CD4-positive, alpha-beta T cell treated with Interleukin-17A for 4 hours (primary cell): ENCODE data around the gene FAM193A.
"Not testable (repeated sequence)": the region's sequence is repeated elsewhere in the genome, so short reads cannot be mapped to it uniquely, and the experiment has no call there.

Experiments
- DNase-seq: peaks from one replicate; pipeline ENCODE4 v3.0.0-alpha.2; 2020; ENCODE audit warnings: mixed read lengths

FAM193A gene, protein sequence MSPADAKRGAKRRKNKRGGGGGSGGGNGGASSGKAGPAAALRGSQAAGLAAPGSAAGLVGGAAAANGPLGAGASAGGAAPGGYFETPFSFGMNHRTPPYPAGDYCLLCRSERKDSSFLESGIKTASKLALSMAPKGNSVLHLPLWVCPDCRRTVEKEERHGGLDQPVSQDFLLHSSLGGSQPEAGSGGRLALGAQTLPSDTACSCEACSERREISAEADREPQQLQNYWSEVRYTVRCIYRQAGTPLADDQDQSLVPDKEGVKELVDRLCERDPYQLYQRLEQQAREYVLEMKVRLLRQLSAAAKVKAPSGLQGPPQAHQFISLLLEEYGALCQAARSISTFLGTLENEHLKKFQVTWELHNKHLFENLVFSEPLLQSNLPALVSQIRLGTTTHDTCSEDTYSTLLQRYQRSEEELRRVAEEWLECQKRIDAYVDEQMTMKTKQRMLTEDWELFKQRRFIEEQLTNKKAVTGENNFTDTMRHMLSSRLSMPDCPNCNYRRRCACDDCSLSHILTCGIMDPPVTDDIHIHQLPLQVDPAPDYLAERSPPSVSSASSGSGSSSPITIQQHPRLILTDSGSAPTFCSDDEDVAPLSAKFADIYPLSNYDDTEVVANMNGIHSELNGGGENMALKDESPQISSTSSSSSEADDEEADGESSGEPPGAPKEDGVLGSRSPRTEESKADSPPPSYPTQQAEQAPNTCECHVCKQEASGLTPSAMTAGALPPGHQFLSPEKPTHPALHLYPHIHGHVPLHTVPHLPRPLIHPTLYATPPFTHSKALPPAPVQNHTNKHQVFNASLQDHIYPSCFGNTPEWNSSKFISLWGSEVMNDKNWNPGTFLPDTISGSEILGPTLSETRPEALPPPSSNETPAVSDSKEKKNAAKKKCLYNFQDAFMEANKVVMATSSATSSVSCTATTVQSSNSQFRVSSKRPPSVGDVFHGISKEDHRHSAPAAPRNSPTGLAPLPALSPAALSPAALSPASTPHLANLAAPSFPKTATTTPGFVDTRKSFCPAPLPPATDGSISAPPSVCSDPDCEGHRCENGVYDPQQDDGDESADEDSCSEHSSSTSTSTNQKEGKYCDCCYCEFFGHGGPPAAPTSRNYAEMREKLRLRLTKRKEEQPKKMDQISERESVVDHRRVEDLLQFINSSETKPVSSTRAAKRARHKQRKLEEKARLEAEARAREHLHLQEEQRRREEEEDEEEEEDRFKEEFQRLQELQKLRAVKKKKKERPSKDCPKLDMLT (N-terminal part only)

DNA sequence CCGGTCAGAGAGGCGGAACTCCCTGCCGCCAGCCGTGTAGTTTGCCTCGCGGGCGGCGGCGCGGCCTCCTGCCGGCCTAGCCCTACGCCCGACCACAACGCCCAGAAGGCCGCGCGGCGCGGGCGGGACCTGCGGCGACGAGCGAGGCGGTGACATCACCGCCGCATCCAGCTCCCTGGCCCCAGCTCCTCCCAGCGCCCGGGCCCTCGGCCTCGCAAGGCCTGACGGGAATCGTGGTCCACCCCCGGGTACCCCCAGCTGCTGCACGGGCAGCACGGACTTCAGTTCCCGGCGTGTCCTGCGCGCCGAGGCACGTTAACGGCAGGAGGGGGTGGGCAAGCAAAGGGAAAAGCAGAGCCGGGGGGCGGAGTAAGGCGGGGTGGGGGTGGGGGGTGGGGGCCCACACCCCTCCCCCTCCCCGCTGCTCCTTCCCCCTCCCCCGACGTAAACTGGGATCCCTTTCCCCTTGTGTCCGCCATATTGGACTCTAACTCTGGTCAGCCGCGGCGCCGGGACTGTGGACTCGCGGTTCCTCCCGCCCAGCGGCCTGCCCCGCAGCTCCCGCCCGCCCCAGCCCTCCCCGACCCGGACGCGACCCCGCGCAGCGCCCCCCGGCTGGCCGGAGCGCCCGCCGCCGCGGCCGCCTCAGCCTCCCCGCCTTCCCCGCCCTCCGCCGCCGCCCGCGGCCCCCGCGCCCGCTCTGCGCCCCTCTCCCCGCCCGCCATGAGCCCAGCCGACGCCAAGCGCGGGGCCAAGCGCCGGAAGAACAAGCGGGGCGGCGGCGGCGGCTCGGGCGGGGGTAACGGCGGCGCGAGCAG lies at the start of gene FAM193A:
FAM193A (plus strand) TSS at position 455 of the 818 bp plus-strand sequence; CDS start at position 724, 269 bp downstream.
- DNase-seq = peak; percentile 98

DNA sequence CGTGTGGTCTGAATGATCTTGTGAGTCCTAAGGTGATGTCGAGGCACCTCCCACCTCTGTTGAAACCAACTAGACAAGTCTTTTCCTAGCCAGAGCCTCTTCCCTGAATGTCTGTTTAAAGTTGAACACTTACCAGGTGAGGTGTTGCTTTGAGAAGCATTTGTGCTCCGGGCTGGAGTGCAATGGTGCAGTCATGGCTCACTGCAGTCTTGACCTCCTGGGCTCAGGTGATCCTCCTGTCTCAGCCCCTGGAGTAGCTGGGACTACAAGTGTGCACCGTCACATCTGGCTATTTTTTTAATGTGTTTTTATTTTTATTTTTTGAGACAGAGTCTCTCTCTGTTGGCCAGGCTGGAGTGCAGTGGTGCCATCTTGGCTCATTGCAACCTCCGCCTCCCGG lies 49.5 kb upstream of the FAM193A start:
- no peak for DNase-seq

DNA sequence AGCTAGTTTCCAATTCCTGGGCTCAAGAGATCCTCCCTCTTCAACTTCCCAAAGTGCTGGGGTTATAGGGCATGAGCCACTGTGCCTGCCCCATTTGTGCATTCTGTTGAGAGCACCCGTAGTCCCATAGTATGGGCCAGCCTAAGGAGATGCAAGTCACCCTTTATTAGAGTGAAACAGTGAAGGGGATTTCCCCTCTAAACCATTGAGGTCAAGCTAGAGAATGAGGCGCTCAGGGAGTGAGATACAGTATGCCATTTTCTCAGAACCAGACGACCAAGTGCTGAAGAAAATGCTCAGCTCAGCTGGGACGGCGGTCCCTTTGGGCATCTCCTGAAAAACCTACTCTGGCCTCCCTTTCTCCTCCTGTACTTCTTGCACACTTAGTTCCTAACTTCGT lies 48.8 kb upstream of the FAM193A start:
- no peak for DNase-seq

GRCh38 chr4:2489081-2489805 lies 47.2 kb upstream of the FAM193A start:
- DNase-seq = no peak

DNA sequence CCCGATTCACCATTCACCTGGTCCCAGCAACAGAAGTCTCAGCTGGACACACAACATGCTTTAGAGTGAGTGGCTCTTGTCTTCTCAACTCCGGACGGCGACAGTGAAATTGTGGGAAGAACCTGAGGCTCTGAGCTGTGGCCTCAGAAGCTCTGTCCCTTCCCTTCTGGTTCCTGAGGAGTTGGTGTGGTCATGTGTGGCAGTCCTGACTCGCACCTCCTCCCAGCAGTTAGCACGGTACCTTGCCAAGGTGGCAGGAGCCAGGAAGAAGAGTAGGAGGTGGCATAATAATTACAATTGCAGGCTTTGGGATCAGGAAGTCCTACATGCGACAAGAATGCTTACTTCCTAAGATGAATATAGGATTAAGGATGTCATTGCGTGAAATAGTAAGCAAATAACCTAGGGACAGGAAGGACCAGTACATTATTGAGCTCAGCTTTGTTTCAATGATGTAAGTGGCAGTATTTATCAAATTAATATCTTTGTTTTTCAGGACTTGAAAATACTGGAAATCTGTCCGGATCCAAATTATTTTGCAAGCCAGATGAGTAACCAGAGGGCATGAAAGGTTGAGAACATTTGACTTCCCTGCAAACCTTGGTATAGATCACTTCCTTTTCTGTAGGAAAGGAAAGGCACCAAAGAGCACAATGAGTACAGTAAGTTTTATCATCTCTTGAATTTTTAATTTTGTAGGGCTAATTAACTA lies 46.5 kb upstream of the FAM193A start:
- no peak for DNase-seq

DNA sequence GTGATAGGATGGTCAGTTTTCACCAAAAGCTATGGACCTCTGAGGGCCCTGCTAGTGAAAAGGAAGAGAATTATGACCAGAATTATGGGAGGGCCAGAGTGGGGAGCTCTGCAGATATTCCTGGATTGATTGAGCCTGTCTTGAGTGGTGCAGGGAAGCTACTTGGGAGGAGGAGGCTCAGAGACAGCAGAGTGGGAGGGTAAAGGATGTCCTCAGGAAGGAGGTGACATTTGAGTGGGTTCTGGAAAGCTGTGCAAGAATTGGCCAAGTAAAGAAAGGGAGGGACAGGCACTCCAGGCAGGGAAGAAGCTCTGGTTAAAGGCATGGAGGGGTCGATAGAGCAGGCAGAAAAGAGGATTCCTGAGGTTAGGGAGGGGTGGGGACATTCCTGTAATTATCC lies 43.5 kb upstream of the FAM193A start:
- DNase-seq = no peak

DNA sequence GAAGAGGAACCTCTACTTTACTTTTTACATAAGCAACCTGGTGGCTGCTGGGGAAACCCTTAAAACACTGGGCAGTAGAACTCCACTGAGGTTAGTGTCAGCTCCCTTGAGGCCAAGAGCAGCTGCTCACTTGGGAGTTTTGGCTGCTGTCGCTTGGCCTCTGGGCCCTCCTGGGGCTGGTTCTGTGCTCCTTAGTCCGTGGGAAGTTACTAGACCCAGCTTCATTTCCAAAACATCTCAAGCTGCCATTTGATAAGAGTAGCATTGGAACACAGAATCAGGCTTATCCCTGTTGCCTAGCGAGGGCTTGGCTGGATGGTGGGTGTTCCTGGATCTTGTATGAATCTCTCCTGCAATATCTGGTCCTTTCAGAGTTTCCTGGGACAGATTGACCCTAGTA lies 41.5 kb upstream of the FAM193A start:
- no peak for DNase-seq

GRCh38 chr4:2497324-2497723 lies 39.1 kb upstream of the FAM193A start:
- DNase-seq = no peak

- no peak for DNase-seq
Observed at GRCh38 chr4:2497931-2498330, 38.5 kb upstream of the FAM193A start.

GRCh38 chr4:2500547-2500946 lies 35.9 kb upstream of the FAM193A start:
- DNase-seq = no peak

GRCh38 chr4:2501034-2501594 lies 35.3 kb upstream of the FAM193A start:
- DNase-seq = no peak

- no peak for DNase-seq
Observed at GRCh38 chr4:2503809-2504208, 32.6 kb upstream of the FAM193A start.

GRCh38 chr4:2507259-2507658 lies 29.2 kb upstream of the FAM193A start:
- DNase-seq = no peak

DNA sequence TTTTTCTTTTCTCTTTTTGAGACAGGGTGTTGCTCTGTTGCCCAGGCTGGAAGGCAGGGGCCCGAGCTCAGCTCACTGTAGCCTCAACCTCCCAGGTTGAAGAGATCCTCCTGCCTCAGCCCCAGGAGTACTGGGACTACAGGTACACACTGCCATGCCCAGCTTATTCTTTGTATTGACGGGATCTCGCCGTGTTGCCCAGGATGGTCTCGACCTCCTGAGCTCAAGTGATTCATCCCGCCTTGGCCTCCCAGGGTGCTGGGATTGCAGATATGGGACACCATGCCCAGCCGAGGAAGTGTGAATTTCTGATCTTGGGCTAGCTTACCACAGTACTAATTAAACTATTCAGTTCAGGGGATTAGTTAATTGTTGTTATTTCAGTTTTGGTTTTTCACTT lies 28.6 kb upstream of the FAM193A start:
- DNase-seq = no peak

- no peak for DNase-seq
Observed at GRCh38 chr4:2510351-2511259, 25.8 kb upstream of the FAM193A start.

GRCh38 chr4:2511645-2512131 lies 24.8 kb upstream of the FAM193A start:
- DNase-seq = no peak

DNA sequence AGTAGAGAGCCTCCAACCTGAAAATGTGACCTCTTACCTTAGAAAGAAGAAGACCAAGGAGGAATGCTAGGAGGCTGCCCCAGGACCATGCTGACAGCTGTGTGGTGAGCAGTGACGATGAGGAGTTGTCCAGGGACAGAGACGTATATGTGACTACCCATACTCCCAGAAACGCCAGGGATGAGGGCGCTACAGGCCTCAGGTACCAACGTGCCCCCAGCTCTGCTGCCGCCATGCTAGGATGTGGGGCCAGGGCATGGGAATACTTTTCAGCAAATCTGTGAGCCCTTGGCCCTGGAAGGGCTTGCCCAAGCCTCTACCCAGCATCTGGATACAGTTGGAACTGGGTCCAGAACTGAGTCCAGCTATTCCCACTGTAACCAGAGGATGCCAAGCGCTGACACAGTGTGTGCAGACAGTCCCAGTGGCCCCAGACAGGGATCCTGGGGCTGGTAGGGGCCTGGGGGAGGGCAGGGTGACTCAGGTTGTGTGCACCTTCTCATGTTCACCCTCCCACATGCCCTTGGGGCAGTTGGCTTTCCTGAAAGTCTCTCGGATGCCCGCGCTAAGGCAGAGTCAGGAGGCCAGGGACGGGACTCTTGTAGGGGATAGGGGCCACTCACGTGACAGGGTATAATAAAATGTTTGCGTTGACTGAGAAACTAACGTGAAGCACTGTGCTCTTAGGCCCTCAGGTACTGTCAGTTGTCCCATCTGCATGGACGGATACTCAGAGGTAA lies 23.9 kb upstream of the FAM193A start:
- no peak for DNase-seq

DNA sequence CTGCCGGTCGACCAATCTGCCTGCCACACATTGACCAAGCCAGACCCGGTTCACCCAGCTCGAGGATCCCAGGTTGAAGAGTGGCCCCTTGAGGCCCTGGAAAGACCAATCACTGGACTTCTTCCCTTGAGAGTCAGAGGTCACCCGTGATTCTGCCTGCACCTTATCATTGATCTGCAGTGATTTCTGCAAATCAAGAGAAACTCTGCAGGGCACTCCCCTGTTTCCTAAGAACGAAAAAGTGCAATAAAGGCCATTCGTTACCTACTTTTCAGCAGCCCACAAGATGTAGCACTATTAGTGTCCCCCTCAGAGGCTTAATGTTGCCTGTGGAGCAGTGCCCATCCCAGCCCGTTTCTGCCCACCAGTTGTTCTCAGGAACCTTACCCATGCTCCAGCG lies 22.3 kb upstream of the FAM193A start:
- not testable (repeated sequence) for DNase-seq
